Measurements from ENCODE around the gene MTCP1.

Gene MTCP1

GRCh38 chrX:155069414-155069813, 1.5 kb downstream of the MTCP1 start:
- TF ChIP-seq REST (IDR thresholded peaks at IDR 0.05; ENCODE audit: insufficient read depth in 1 of 2, low read depth in 2 of 2, low read length in 2 of 2) (no peak), TAF1 (IDR thresholded peaks at IDR 0.05; ENCODE audit: borderline replicate concordance, insufficient read depth, low read length) (no peak), FOXP2 (optimal IDR thresholded peaks at IDR 0.05; ENCODE audit: borderline replicate concordance, extremely low read depth, extremely low read length, insufficient read depth) (no peak), POLR2AphosphoS5 (IDR thresholded peaks at IDR 0.05; ENCODE audit: low read depth, low read length) (no peak), SIN3A (IDR thresholded peaks at IDR 0.05; ENCODE audit: borderline replicate concordance, insufficient read depth, low read length) (no peak)

GRCh38 chrX:155068165-155068564, 2.8 kb downstream of the MTCP1 start:
- TF ChIP-seq POLR2AphosphoS5 (IDR thresholded peaks at IDR 0.05; ENCODE audit: low read depth, low read length) = no peak
- TF ChIP-seq FOXP2 (optimal IDR thresholded peaks at IDR 0.05; ENCODE audit: borderline replicate concordance, extremely low read depth, extremely low read length, insufficient read depth) = no peak
- no peak for TF ChIP-seq TAF1 (IDR thresholded peaks at IDR 0.05; ENCODE audit: borderline replicate concordance, insufficient read depth, low read length)
- no peak for TF ChIP-seq REST (IDR thresholded peaks at IDR 0.05; ENCODE audit: insufficient read depth in 1 of 2, low read depth in 2 of 2, low read length in 2 of 2)
- TF ChIP-seq SIN3A (IDR thresholded peaks at IDR 0.05; ENCODE audit: borderline replicate concordance, insufficient read depth, low read length) = no peak

GRCh38 chrX:155065035-155065734, 5.8 kb downstream of the MTCP1 start:
- TF ChIP-seq SIN3A (IDR thresholded peaks at IDR 0.05; ENCODE audit: borderline replicate concordance, insufficient read depth, low read length) = no peak
- no peak for TF ChIP-seq TAF1 (IDR thresholded peaks at IDR 0.05; ENCODE audit: borderline replicate concordance, insufficient read depth, low read length)
- no peak for TF ChIP-seq FOXP2 (optimal IDR thresholded peaks at IDR 0.05; ENCODE audit: borderline replicate concordance, extremely low read depth, extremely low read length, insufficient read depth)
- TF ChIP-seq POLR2AphosphoS5 (IDR thresholded peaks at IDR 0.05; ENCODE audit: low read depth, low read length) = no peak
- no peak for TF ChIP-seq REST (IDR thresholded peaks at IDR 0.05; ENCODE audit: insufficient read depth in 1 of 2, low read depth in 2 of 2, low read length in 2 of 2)

- TF ChIP-seq POLR2AphosphoS5 (IDR thresholded peaks at IDR 0.05; ENCODE audit: low read depth, low read length) (no peak), REST (IDR thresholded peaks at IDR 0.05; ENCODE audit: insufficient read depth in 1 of 2, low read depth in 2 of 2, low read length in 2 of 2) (no peak), SIN3A (IDR thresholded peaks at IDR 0.05; ENCODE audit: borderline replicate concordance, insufficient read depth, low read length) (no peak), FOXP2 (optimal IDR thresholded peaks at IDR 0.05; ENCODE audit: borderline replicate concordance, extremely low read depth, extremely low read length, insufficient read depth) (no peak), TAF1 (IDR thresholded peaks at IDR 0.05; ENCODE audit: borderline replicate concordance, insufficient read depth, low read length) (no peak)
Measured at GRCh38 chrX:155061760-155062159, 9.2 kb downstream of the MTCP1 start.

All from PFSK-1 (cell line).